ENCODE data around the gene KCTD12.

- no peak for TF ChIP-seq EZH2 (IDR thresholded peaks at IDR 0.05)
- no peak for TF ChIP-seq POLR2AphosphoS5 (IDR thresholded peaks at IDR 0.05; ENCODE audit: borderline replicate concordance, low read depth, low read length)
Observed at GRCh38 chr13:76887076-76887563, 915 bp upstream of the KCTD12 start.
